HCT116 (cell line): ENCODE measurements around the gene SLMAP.

Source experiments
- ATF3 ChIP-seq: IDR thresholded peaks from 2 replicates; pipeline ENCODE4 v1.6.1; 2012
- CTCF ChIP-seq, 3 experiments: fragments of 200-600 bp in 1 of 3; sonication (generic) in 1 of 3; IDR thresholded peaks in 2 of 3; conservative IDR thresholded peaks in 1 of 3; 2 replicates each; pipeline ENCODE4 v1.5.1; 2012 to 2017; ENCODE audit warnings: low read depth in 2 of 3, low read length in 2 of 3, antibody characterized with exemption in 1 of 3, borderline replicate concordance in 1 of 3, control low read depth in 1 of 3, mild to moderate bottlenecking in 1 of 3, mixed read lengths in 1 of 3, mixed run types in 1 of 3, moderate library complexity in 1 of 3; ENCODE audit not compliant: insufficient read depth in 1 of 3
- ELF1 ChIP-seq: IDR thresholded peaks from 2 replicates; pipeline ENCODE4 v1.6.1; 2012; ENCODE audit warnings: low read depth, borderline replicate concordance
- EZH2phosphoT487 ChIP-seq: fragments of 200-600 bp; IDR thresholded peaks from 2 replicates; pipeline ENCODE4 v1.6.1; 2018; ENCODE audit warnings: antibody characterized with exemption, borderline replicate concordance
- MAX ChIP-seq: IDR thresholded peaks from 2 replicates; pipeline ENCODE4 v1.6.1; 2012
- POLR2A ChIP-seq: IDR thresholded peaks from 2 replicates; pipeline ENCODE4 v1.7.0; 2011; ENCODE audit warnings: borderline replicate concordance; ENCODE audit not compliant: insufficient read depth, insufficient read length; ENCODE audit errors: extremely low read depth
- RAD21 ChIP-seq: IDR thresholded peaks from 2 replicates; pipeline ENCODE4 v1.6.1; 2012; ENCODE audit warnings: low read depth, mild to moderate bottlenecking
- SIN3A ChIP-seq: IDR thresholded peaks from 2 replicates; pipeline ENCODE4 v1.6.1; 2012; ENCODE audit warnings: low read depth
- ZBTB33 ChIP-seq: IDR thresholded peaks from 2 replicates; pipeline ENCODE4 v1.6.1; 2011; ENCODE audit warnings: mild to moderate bottlenecking, low read length, moderate library complexity; ENCODE audit not compliant: insufficient replicate concordance; ENCODE audit errors: extremely low read depth
- ZFX ChIP-seq: fragments of 450-650 bp; IDR thresholded peaks from 2 replicates; pipeline ENCODE4 v1.6.1; 2017

GRCh38 chr3:57757642-57758297, 1.7 kb downstream of the SLMAP start:
- no peak for TF ChIP-seq CTCF (IDR thresholded peaks at IDR 0.05 in 2 of 3, conservative IDR thresholded peaks at IDR 0.05 in 1 of 3; ENCODE audit: borderline replicate concordance in 1 of 3, insufficient read depth in 1 of 3, low read depth in 2 of 3, low read length in 2 of 3)
- no peak for TF ChIP-seq ZFX
- TF ChIP-seq SIN3A = no peak
- TF ChIP-seq ZBTB33 = no peak
- TF ChIP-seq MAX = no peak
- no peak for TF ChIP-seq RAD21
- TF ChIP-seq POLR2A = no peak
- no peak for TF ChIP-seq ELF1
- TF ChIP-seq EZH2phosphoT487 = no peak
- no peak for TF ChIP-seq ATF3
